ENCODE results near the gene CARMIL1.

GRCh38 chr6:25585225-25585624 lies 306.1 kb downstream of the CARMIL1 start:
- TF ChIP-seq POLR2A (IDR thresholded peaks at IDR 0.05) (no peak), CTCF (IDR thresholded peaks at IDR 0.05) (no peak)
